Stimulated activated CD4-positive, alpha-beta T cell treated with anti-CD3 and anti-CD28 coated beads, Interleukin-1b, Interleukin-23, amount 100 ng/mL, for 1 hour (primary cell): ENCODE measurements around the gene INTS1.
"Not testable (repeated sequence)": the region's sequence is repeated elsewhere in the genome, so short reads cannot be mapped to it uniquely, and the experiment has no call there.

Experiments used
- DNase-seq, 2 donors: peaks; one replicate each; pipeline ENCODE4 v3.0.0-alpha.2; 2020; ENCODE audit warnings: low read depth in 2 of 2

The INTS1 gene

DNA sequence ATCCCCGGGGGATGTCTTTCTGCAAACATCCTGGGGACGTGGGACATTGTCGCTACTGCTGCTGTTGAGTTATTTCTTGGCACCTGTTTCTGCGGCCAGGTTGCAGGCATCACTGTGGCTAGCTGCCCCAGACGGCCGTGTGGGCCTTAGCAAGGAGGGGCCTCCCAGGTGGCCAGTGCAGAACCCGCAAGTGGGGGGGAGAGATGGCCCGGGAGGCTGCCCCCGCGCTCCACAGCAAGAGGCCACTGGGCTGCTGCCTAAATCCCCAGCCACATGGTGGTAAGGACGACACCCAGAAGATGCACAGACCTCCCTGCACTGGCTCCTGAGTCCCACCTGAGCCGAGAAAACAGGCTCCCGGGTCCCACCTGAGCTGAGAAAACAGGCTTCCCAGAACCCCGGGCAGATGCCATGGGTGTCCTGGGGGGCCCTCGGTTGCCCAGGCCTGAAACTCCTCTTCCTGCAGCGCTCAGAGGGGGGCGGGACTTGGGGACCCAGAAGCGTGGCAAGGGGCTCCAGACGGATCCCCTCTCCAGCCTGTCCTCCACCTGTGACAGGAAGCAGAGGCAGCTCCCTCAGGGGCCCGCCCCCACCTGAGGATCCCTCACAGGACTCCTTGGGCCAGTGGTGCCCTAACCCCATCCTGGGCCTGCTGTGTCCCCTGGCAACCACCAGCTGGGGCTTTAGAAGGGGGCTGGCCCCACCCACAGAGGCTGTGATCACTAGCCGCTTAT is 25.4 kb upstream of the INTS1 start:
- no peak for DNase-seq

DNA sequence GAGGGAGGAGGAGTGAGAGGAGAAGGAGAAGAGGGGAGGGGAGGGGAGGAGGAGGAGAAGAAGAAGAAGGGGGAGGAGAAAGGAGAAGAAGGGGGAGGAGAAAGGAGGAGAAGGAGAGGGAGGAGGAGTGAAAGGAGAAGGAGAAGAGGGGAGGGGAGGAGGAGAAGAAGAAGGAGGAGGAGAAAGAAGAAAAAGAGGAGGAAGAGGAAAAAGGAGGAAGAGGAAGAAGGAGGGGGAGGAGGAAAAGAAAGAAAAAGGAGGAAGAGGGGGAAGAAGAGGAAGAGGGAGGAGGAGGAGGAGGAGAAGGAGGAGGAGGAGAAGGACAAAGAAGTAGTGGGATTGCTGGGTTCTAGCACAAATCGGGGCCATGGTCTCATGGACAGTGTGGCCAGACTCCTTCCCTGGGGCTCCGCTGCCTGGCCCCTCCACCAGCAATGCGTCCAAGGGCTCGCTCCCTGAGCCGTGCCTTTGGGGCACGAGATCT is 22.1 kb upstream of the INTS1 start:
- DNase-seq = no peak

GRCh38 chr7:1525409-1525808 is 21.2 kb upstream of the INTS1 start:
- no peak for DNase-seq

GRCh38 chr7:1523844-1524243 is 19.7 kb upstream of the INTS1 start:
- no peak for DNase-seq

DNA sequence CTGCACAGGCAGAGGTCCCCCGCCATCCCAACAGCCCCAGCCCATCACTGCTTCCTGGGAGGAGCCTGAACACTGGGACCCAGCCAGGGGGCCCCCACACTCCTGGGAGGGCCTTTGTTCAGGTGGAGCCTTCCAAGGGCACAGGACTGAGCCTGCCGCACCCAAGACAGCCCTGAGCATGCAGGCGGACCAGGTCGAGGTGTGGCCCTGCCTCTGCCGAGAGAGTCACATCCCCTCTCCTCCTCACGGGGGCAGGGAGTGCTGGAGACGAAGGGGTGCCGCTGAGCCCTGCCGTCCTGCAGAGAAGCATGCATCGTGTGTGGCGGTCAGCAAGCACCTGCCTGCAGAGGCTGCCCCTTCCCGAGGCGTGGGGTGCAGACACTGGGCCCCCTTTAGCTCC is 19.0 kb upstream of the INTS1 start:
- no peak for DNase-seq

DNA sequence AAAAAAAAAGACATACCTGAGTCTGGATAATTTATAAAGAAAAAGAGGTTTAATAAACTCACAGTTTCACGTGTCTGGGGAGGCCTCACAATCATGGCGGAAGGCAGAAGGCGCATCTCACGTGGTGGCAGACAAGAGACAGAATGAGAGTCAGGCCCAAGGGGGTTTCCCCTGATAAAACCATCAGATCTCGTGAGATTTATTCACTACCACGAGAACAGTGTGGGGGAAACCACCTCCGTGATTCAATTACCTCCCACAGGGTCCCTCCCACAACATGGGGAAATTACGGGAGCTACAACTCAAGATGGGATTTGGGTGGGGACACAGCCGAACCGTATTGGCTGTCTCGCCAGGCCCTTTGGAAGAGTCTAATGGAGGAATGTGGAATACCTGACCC is 17.3 kb upstream of the INTS1 start:
- DNase-seq = no peak

GRCh38 chr7:1520539-1521234 is 16.5 kb upstream of the INTS1 start:
- no peak for DNase-seq

GRCh38 chr7:1519322-1519922 is 15.2 kb upstream of the INTS1 start:
- not testable (repeated sequence) for DNase-seq

DNA sequence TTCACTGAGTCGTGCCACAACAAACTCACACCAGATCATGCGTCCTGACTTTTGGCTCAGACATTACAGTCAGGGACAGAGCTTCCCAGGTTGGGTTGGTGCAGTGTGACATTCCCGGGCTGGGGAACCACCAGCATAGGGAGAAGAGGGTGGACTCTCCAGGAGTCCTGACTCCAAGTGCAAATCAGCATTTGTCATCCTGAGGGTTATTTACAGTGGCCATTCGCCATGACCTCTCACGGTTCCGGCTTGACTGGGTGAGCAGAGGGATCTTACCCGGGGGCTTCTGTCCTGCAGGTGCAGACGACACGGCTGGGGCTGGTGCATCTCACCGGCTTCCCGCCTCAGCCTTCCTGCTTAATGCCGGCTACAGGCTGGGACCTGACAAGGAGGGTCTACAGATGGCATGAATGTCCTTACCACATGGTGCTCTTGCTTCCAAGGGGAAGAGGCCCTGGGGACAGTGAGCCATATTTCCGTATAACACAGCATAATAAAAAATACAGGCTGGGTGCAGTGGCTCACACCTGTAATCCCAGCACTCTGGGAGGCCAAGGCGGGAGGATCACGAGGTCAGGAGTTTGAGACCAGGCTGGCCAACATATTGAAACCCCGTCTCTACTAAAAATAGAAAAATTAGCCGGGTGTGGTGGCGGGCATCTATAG is 12.5 kb upstream of the INTS1 start:
- no peak for DNase-seq

GRCh38 chr7:1515509-1515967 is 11.3 kb upstream of the INTS1 start:
- not testable (repeated sequence) for DNase-seq

DNA sequence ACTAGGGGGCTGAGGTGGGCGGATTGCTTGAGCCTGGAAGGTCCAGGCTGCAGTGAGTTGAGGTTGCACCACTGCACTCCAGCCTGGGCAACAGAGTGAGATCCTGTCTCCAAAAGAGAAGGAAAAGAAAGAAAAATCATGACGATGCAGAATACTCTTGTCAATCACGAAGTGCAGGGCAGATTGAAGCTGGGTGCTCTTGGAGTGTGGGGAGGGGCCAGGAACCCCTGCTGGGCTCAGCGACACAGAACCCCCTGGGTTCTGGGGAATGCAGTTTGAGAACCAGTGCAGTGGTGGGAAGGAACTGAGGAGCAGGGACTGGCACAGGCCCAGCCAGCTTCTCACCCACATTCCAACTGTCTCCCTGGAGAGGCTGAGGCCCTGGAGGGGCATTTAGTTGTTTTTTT is 10.8 kb upstream of the INTS1 start:
- DNase-seq = no peak

- no peak for DNase-seq
These were observed 10.2 kb upstream of the INTS1 start for GRCh38 chr7:1514407-1514806.

DNA sequence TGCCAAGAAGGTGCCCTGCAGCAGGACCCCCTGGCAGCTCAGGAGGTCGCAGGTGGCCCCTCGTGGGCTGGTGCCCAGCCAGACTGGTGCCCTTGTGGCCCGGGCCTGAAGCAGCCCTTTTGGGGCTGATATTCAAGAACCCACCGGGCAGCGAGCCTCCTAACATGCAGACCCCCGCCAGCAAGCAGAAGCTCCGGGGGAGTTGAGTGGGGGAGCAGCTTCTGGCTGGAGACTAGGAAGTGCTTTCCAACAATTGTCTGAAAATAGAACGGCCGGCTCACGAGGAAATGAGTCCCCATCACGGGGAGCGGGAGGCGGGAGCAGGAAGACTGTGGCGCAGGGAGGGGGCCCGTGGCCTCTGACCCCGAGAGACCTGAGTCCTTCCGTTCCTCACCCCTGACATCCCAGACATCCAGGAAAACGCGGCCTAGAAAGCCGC is 9.5 kb upstream of the INTS1 start:
- no peak for DNase-seq

DNA sequence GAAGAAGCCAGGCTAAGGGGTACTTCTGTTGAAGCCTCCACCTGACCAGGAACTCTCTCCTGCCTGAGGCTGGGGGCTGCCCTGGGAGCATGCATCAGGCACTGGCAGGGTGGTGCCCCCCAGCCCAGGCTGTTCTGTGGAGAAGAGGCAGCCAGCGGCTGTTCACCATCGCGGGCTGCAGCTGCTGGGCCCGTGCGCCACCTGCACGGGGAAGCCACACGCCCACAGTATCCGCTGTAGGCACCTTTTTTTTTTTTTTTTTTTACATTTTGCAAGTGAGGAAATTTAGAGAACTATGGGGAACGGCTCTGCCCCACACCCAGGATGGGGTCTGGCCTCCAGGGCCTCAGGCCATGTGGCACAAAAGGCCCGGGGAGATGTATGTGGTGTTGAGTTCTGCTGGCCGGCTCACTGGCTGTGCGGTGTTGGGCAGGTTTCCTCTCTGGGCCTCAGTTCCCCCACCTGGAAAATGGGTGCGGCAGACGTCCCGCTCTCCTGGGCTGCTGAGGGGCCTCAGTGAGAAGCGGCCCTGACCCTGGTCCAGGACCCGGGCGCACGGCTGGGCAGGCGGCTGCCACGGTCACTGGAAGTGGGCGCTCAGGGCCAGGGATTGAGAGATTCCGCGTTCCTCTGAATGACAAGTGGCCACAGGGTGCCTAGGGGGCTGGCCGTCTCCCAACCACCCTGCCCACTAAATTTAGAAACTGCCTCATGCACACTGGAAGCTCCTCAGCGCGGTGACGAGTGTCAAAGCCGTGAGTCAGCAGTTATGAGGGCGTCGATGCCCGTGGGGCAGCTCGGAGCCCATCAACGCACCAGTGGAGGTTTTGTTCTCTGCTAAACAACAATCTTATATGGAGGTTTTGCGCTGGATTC is 8.8 kb upstream of the INTS1 start:
- no peak for DNase-seq

- DNase-seq = no peak
These were observed 7.5 kb upstream of the INTS1 start for GRCh38 chr7:1511444-1512422.

- DNase-seq = no peak
These were observed 6.6 kb upstream of the INTS1 start for GRCh38 chr7:1510780-1511154.

GRCh38 chr7:1509226-1509625 is 5.0 kb upstream of the INTS1 start:
- no peak for DNase-seq

GRCh38 chr7:1508277-1508758 is 4.1 kb upstream of the INTS1 start:
- no peak for DNase-seq

GRCh38 chr7:1505731-1506550 is 1.8 kb upstream of the INTS1 start:
- DNase-seq = no peak
